ENCODE measurements around the gene CXorf58. TPM values are rescaled to one million over a fixed set of nuclear protein-coding genes. Genes with fewer than 3 reads are reported as not detected.
"Not testable (repeated sequence)": the region's sequence is repeated elsewhere in the genome, so short reads cannot be mapped to it uniquely, and the experiment has no call there.

The CXorf58 gene
- not detected for total RNA-seq
- long read RNA-seq: 0 reads

- peak; percentile 96 for DNase-seq (ENCODE audit: low spot score)
Observed at GRCh38 chrX:23907498-23908218, at the start of gene CXorf58, which contains the start of gene APOO. Gene CXorf58, plus strand, starts transcription at chrX:23908006. Its CDS starts 2,297 bp downstream, at chrX:23910303. Gene APOO, minus strand, starts transcription at chrX:23907938. Its CDS starts 236 bp downstream, at chrX:23907702.

- DNase-seq (ENCODE audit: low spot score): not testable (repeated sequence)
Observed at GRCh38 chrX:23859238-23859637, 48.6 kb upstream of the CXorf58 start.

GRCh38 chrX:23861215-23861896, 46.5 kb upstream of the CXorf58 start:
- DNase-seq (ENCODE audit: low spot score): no peak

GRCh38 chrX:23861952-23862351, 45.9 kb upstream of the CXorf58 start:
- DNase-seq (ENCODE audit: low spot score): not testable (repeated sequence)

- DNase-seq (ENCODE audit: low spot score): no peak
Observed at GRCh38 chrX:23864742-23865326, 43.0 kb upstream of the CXorf58 start.

- no peak for DNase-seq (ENCODE audit: low spot score)
Observed at GRCh38 chrX:23870041-23870440, 37.8 kb upstream of the CXorf58 start.

GRCh38 chrX:23871905-23872546, 35.8 kb upstream of the CXorf58 start:
- DNase-seq (ENCODE audit: low spot score): no peak

GRCh38 chrX:23879380-23880090, 28.3 kb upstream of the CXorf58 start:
- DNase-seq (ENCODE audit: low spot score): no peak

- DNase-seq (ENCODE audit: low spot score): no peak
Observed at GRCh38 chrX:23883737-23884354, 24.0 kb upstream of the CXorf58 start.

GRCh38 chrX:23884427-23885024, 23.3 kb upstream of the CXorf58 start:
- no peak for DNase-seq (ENCODE audit: low spot score)

GRCh38 chrX:23885803-23886202, 22.0 kb upstream of the CXorf58 start:
- no peak for DNase-seq (ENCODE audit: low spot score)

- no peak for DNase-seq (ENCODE audit: low spot score)
Observed at GRCh38 chrX:23887451-23887850, 20.4 kb upstream of the CXorf58 start.

GRCh38 chrX:23887918-23888317, 19.9 kb upstream of the CXorf58 start:
- DNase-seq (ENCODE audit: low spot score): no peak

- no peak for DNase-seq (ENCODE audit: low spot score)
Observed at GRCh38 chrX:23888887-23889501, 18.8 kb upstream of the CXorf58 start.

- DNase-seq (ENCODE audit: low spot score): no peak
Observed at GRCh38 chrX:23890933-23891332, 16.9 kb upstream of the CXorf58 start.

- DNase-seq (ENCODE audit: low spot score): not testable (repeated sequence)
Observed at GRCh38 chrX:23894993-23895392, 12.8 kb upstream of the CXorf58 start.

- DNase-seq (ENCODE audit: low spot score): not testable (repeated sequence)
Observed at GRCh38 chrX:23896539-23896938, 11.3 kb upstream of the CXorf58 start.

- DNase-seq (ENCODE audit: low spot score): no peak
Observed at GRCh38 chrX:23896981-23897380, 10.8 kb upstream of the CXorf58 start.

- DNase-seq (ENCODE audit: low spot score): no peak
Observed at GRCh38 chrX:23898412-23898959, 9.3 kb upstream of the CXorf58 start.
